Hepatocyte (in vitro differentiated cells): ENCODE measurements around the gene GPR55. TPM values are rescaled to one million over a fixed set of nuclear protein-coding genes. Genes with fewer than 3 reads are reported as not detected.

Source experiments
- DNase-seq: peaks from one replicate; pipeline ENCODE4 v3.0.0-alpha.2; 2016; ENCODE audit warnings: low spot score
- H2AFZ ChIP-seq: fragments of 200-600 bp; sonication (generic); 2 replicates; pipeline ENCODE4 v1.6.0; 2016; ENCODE audit warnings: antibody characterized with exemption, mild to moderate bottlenecking
- H3K27ac ChIP-seq: fragments of 200-600 bp; sonication (generic); 2 replicates; pipeline ENCODE4 v1.5.1; 2016; ENCODE audit warnings: mild to moderate bottlenecking
- H3K27me3 ChIP-seq: fragments of 200-600 bp; sonication (generic); 2 replicates; pipeline ENCODE4 v1.6.1; 2016
- H3K36me3 ChIP-seq: fragments of 200-600 bp; sonication (generic); replicated peaks from 2 replicates; pipeline ENCODE4 v1.5.1; 2016; ENCODE audit warnings: low read depth; ENCODE audit not compliant: insufficient read depth
- H3K4me1 ChIP-seq: fragments of 200-600 bp; sonication (generic); 2 replicates; pipeline ENCODE4 v1.5.1; 2016; ENCODE audit warnings: mild to moderate bottlenecking, moderate library complexity; ENCODE audit not compliant: insufficient read depth
- H3K4me2 ChIP-seq: fragments of 200-600 bp; sonication (generic); 2 replicates; pipeline ENCODE4 v1.6.0; 2016
- H3K4me3 ChIP-seq: fragments of 200-600 bp; sonication (generic); 2 replicates; pipeline ENCODE4 v1.5.1; 2016; ENCODE audit warnings: mild to moderate bottlenecking
- H3K79me2 ChIP-seq: fragments of 200-600 bp; sonication (generic); 2 replicates; pipeline ENCODE4 v1.6.0; 2017; ENCODE audit warnings: mild to moderate bottlenecking
- H3K9me2 ChIP-seq: fragments of 200-600 bp; sonication (generic); replicated peaks from 2 replicates; pipeline ENCODE4 v1.6.0; 2017; ENCODE audit warnings: mild to moderate bottlenecking; ENCODE audit not compliant: insufficient read depth
- H3K9me3 ChIP-seq: fragments of 200-600 bp; sonication (generic); 2 replicates; pipeline ENCODE4 v1.5.1; 2016; ENCODE audit warnings: low read depth, mild to moderate bottlenecking
- H4K20me1 ChIP-seq: fragments of 200-600 bp; sonication (generic); 2 replicates; pipeline ENCODE4 v1.6.0; 2016; ENCODE audit warnings: mild to moderate bottlenecking; ENCODE audit not compliant: insufficient read depth, poor library complexity, severe bottlenecking
- CTCF ChIP-seq: fragments of 200-600 bp; sonication (generic); IDR thresholded peaks from 2 replicates; pipeline ENCODE4 v1.5.1; 2016; ENCODE audit warnings: antibody characterized with exemption, mild to moderate bottlenecking; ENCODE audit not compliant: poor library complexity
- EZH2 ChIP-seq: fragments of 200-600 bp; sonication (generic); IDR thresholded peaks from 2 replicates; pipeline ENCODE4 v1.6.1; 2016; ENCODE audit warnings: antibody characterized with exemption, mild to moderate bottlenecking, borderline replicate concordance
- EZH2phosphoT487 ChIP-seq: fragments of 200-600 bp; sonication (generic); IDR thresholded peaks from one replicate; pipeline ENCODE4 v1.6.1; 2018; ENCODE audit warnings: antibody characterized with exemption, mild to moderate bottlenecking, low read depth, moderate library complexity; ENCODE audit not compliant: unreplicated experiment, severe bottlenecking
- WGBS: methylation state at CpG from one replicate; pipeline ENCODE4 v1.1.6; 2016; ENCODE audit warnings: low lambda C conversion rate; ENCODE audit errors: missing lambda C conversion rate; 5-methylcytosine and 5-hydroxymethylcytosine counted together
- polyA plus RNA-seq: library from polyadenylated mRNA; unstranded; fragments of >200 nt; fragmentation: Nextera tagmentation; extraction: Ambion mirVana; gene quantifications from 2 replicates; pipeline ENCODE4 v1.2.1, GENCODE V29; 2016
- total RNA-seq: library from RNA; depleted of rRNA; stranded (reverse); fragments of >200 nt; gene quantifications from 2 replicates; pipeline ENCODE4 v1.2.3, GENCODE V29; 2014

The GPR55 gene
- total and polyA plus RNA-seq, 2 experiments from 2014 or later, result 0.83 TPM; not detected in 1

GRCh38 chr2:230863442-230864121, 61.5 kb downstream of the GPR55 start:
- Histone ChIP-seq H3K4me3 (no peak overlapping the region), H4K20me1 (peaks cover 4% of the 10 kb centered on the region), H3K36me3 (no peaks in the 10 kb centered on the region), H3K4me2 (peak overlapping the region; percentile 91), H3K79me2 (peaks cover 37% of the 10 kb centered on the region), H3K27me3 (no peaks in the 10 kb centered on the region), H3K9me3 (no peaks in the 10 kb centered on the region), H2AFZ (no peak overlapping the region), H3K27ac (no peak overlapping the region), H3K9me2 (no peaks in the 10 kb centered on the region), H3K4me1 (peaks cover 25% of the 10 kb centered on the region)
- WGBS, result 78% methylated on average over 13 of the region's 13 CpGs
- TF ChIP-seq EZH2, result no peak
- TF ChIP-seq EZH2phosphoT487, result no peak
- TF ChIP-seq CTCF, result no peak
- DNase-seq, result no peak

- Histone ChIP-seq H3K4me3 (no peak overlapping the region), H3K36me3 (no peaks in the 10 kb centered on the region), H3K4me1 (peaks cover 19% of the 10 kb centered on the region), H2AFZ (no peak overlapping the region), H3K9me2 (no peaks in the 10 kb centered on the region), H3K79me2 (peaks cover 31% of the 10 kb centered on the region), H3K27me3 (no peaks in the 10 kb centered on the region), H3K4me2 (no peak overlapping the region), H4K20me1 (peaks cover 4% of the 10 kb centered on the region), H3K9me3 (no peaks in the 10 kb centered on the region), H3K27ac (no peak overlapping the region)
- 91% methylated on average over 7 of the region's 8 CpGs for WGBS
- TF ChIP-seq CTCF (no peak), EZH2 (no peak), EZH2phosphoT487 (no peak)
- no peak for DNase-seq
Measured at GRCh38 chr2:230863031-230863430, 62.0 kb downstream of the GPR55 start.

- Histone ChIP-seq H3K9me3 (no peaks in the 10 kb centered on the region), H3K27me3 (no peaks in the 10 kb centered on the region), H3K4me3 (no peak overlapping the region), H3K4me2 (no peak overlapping the region), H4K20me1 (peaks cover 4% of the 10 kb centered on the region), H3K9me2 (no peaks in the 10 kb centered on the region), H3K4me1 (peaks cover 12% of the 10 kb centered on the region), H3K36me3 (no peaks in the 10 kb centered on the region), H2AFZ (no peak overlapping the region), H3K27ac (no peak overlapping the region), H3K79me2 (peaks cover 24% of the 10 kb centered on the region)
- 94% methylated on average over 5 of the region's 5 CpGs for WGBS
- TF ChIP-seq CTCF (no peak), EZH2phosphoT487 (no peak), EZH2 (no peak)
- DNase-seq, result no peak
Measured at GRCh38 chr2:230862292-230862691, 62.8 kb downstream of the GPR55 start.
